Prostate gland (tissue), 2 donors: ENCODE data around the gene PXT1. TPM values are rescaled to one million over a fixed set of nuclear protein-coding genes. Genes with fewer than 3 reads are reported as not detected.

Experiments used
- DNase-seq: peaks from one replicate; pipeline ENCODE4 v3.0.0-alpha.2; 2019; ENCODE audit warnings: low spot score
- H3K27ac ChIP-seq, 2 donors: fragments of 200-600 bp; sonication (generic); 2 replicates each; pipeline ENCODE4 v1.5.1; 2017 to 2019
- H3K27me3 ChIP-seq: fragments of 200-600 bp; sonication (generic); replicated peaks from 2 replicates; pipeline ENCODE4 v1.5.1; 2019; ENCODE audit not compliant: insufficient read depth
- H3K36me3 ChIP-seq, 2 donors: fragments of 200-600 bp; sonication (generic); 1 replicate in 1 of 2; 2 replicates in 1 of 2; pipeline versions ENCODE4 v1.5.1 to v1.8.1; 2017 to 2019
- H3K4me1 ChIP-seq: fragments of 200-600 bp; sonication (generic); replicated peaks from 2 replicates; pipeline ENCODE4 v1.5.1; 2019
- H3K4me3 ChIP-seq, 2 donors: fragments of 200-600 bp; sonication (generic); 2 replicates each; pipeline ENCODE4 v1.5.1; 2017 to 2019
- H3K9me3 ChIP-seq: fragments of 200-600 bp; sonication (generic); 2 replicates; pipeline ENCODE4 v1.5.1; 2017
- CTCF ChIP-seq, 4 experiments: fragments of 200-600 bp in 2 of 4; fragments of 450-650 bp in 2 of 4; sonication (generic) in 2 of 4; IDR thresholded peaks; 1 replicate in 3 of 4; 2 replicates in 1 of 4; pipeline ENCODE4 v1.5.1; 2016 to 2019; ENCODE audit warnings: antibody characterized with exemption in 4 of 4, mild to moderate bottlenecking in 2 of 4, moderate library complexity in 2 of 4
- POLR2A ChIP-seq: fragments of 450-650 bp; IDR thresholded peaks from one replicate; pipeline ENCODE4 v1.6.1; 2016; ENCODE audit warnings: antibody characterized with exemption, mild to moderate bottlenecking
- POLR2AphosphoS5 ChIP-seq: sonication (generic); formaldehyde crosslinking; IDR thresholded peaks from one replicate; pipeline ENCODE4 v1.6.1; 2017; ENCODE audit warnings: antibody characterized with exemption
- WGBS: methylation state at CpG from one replicate; pipeline ENCODE4 v1.1.5; 2018; 5-methylcytosine and 5-hydroxymethylcytosine counted together
- intact Hi-C: fragments of 100-400 bp; cut with DNase I; formaldehyde crosslinking; loops from one replicate; pipeline ENCODE4 v1.14.2; 2022
- total RNA-seq, 2 donors: library from RNA; depleted of rRNA; stranded (reverse); fragments of >200 nt; gene quantifications; one replicate each; pipeline ENCODE4 v1.1.0, GENCODE V29; 2016

The PXT1 gene
- total RNA-seq, 2 donors from 2014 or later, result 6.3 TPM; not detected in 1

- intact Hi-C loops, result no loop called here
- no peak overlapping the region for H3K4me3 ChIP-seq
- H3K27ac ChIP-seq, result no peak overlapping the region
- H3K27me3 ChIP-seq, result no peaks in the 10 kb centered on the region
- no peaks in the 10 kb centered on the region for H3K4me1 ChIP-seq
- WGBS, result 97% methylated on average over 9 of the region's 9 CpGs
- TF ChIP-seq POLR2A (no peak), POLR2AphosphoS5 (no peak), CTCF (IDR thresholded peaks at IDR 0.05) (no peak)
- no peaks in the 10 kb centered on the region for H3K36me3 ChIP-seq
- H3K9me3 ChIP-seq, result no peaks in the 10 kb centered on the region
- DNase-seq, result no peak
Measured at GRCh38 chr6:36371211-36371610, 71.4 kb downstream of the PXT1 start.

GRCh38 chr6:36370638-36371037 lies 72.0 kb downstream of the PXT1 start:
- H3K4me3 ChIP-seq, result no peak overlapping the region
- intact Hi-C loops, result no loop called here
- no peaks in the 10 kb centered on the region for H3K36me3 ChIP-seq
- H3K27ac ChIP-seq, result no peak overlapping the region
- WGBS, result 96% methylated on average over 2 of the region's 2 CpGs
- H3K27me3 ChIP-seq, result no peaks in the 10 kb centered on the region
- DNase-seq, result no peak
- H3K4me1 ChIP-seq, result no peaks in the 10 kb centered on the region
- no peaks in the 10 kb centered on the region for H3K9me3 ChIP-seq
- TF ChIP-seq CTCF (IDR thresholded peaks at IDR 0.05), result no peak
- TF ChIP-seq POLR2AphosphoS5, result no peak
- no peak for TF ChIP-seq POLR2A

- WGBS, result 82% methylated on average over 14 of the region's 14 CpGs
- H3K9me3 ChIP-seq, result no peaks in the 10 kb centered on the region
- H3K4me1 ChIP-seq, result no peaks in the 10 kb centered on the region
- TF ChIP-seq CTCF (IDR thresholded peaks at IDR 0.05) (no peak), POLR2A (no peak), POLR2AphosphoS5 (no peak)
- intact Hi-C loops, result loop anchor here (10.0 kb wide), 1 partner anchor 344 kb away; the partner anchor contains the start of genes MAPK14 and SLC26A8
- H3K36me3 ChIP-seq, result no peaks in the 10 kb centered on the region
- no peaks in the 10 kb centered on the region for H3K27me3 ChIP-seq
- no peak for DNase-seq
- H3K4me3 ChIP-seq, result no peak overlapping the region
- H3K27ac ChIP-seq, result no peak overlapping the region
Measured at GRCh38 chr6:36368921-36369865, 73.5 kb downstream of the PXT1 start.

- no peak overlapping the region for H3K4me3 ChIP-seq
- WGBS, result 60% methylated on average over 1 of the region's 1 CpG
- H3K27me3 ChIP-seq, result no peaks in the 10 kb centered on the region
Measured at GRCh38 chr6:36368421-36368820, 74.2 kb downstream of the PXT1 start.

More at GRCh38 chr6:36368421-36368820, 74.2 kb downstream of the PXT1 start:
- Histone ChIP-seq H3K36me3 (no peaks in the 10 kb centered on the region), H3K4me1 (no peaks in the 10 kb centered on the region), H3K27ac (no peak overlapping the region), H3K9me3 (no peaks in the 10 kb centered on the region)
- intact Hi-C loops, result loop anchor here (10.0 kb wide), 1 partner anchor 344 kb away; the partner anchor contains the start of genes MAPK14 and SLC26A8
- no peak for TF ChIP-seq CTCF (IDR thresholded peaks at IDR 0.05)
- no peak for TF ChIP-seq POLR2A
- TF ChIP-seq POLR2AphosphoS5, result no peak
- no peak for DNase-seq
